Measurements from ENCODE around the gene DCP1A. TPM values are rescaled to one million over a fixed set of nuclear protein-coding genes. Genes with fewer than 3 reads are reported as not detected.

Gene DCP1A
- polyA plus RNA-seq, 1 experiment = 34.0 TPM

DNA sequence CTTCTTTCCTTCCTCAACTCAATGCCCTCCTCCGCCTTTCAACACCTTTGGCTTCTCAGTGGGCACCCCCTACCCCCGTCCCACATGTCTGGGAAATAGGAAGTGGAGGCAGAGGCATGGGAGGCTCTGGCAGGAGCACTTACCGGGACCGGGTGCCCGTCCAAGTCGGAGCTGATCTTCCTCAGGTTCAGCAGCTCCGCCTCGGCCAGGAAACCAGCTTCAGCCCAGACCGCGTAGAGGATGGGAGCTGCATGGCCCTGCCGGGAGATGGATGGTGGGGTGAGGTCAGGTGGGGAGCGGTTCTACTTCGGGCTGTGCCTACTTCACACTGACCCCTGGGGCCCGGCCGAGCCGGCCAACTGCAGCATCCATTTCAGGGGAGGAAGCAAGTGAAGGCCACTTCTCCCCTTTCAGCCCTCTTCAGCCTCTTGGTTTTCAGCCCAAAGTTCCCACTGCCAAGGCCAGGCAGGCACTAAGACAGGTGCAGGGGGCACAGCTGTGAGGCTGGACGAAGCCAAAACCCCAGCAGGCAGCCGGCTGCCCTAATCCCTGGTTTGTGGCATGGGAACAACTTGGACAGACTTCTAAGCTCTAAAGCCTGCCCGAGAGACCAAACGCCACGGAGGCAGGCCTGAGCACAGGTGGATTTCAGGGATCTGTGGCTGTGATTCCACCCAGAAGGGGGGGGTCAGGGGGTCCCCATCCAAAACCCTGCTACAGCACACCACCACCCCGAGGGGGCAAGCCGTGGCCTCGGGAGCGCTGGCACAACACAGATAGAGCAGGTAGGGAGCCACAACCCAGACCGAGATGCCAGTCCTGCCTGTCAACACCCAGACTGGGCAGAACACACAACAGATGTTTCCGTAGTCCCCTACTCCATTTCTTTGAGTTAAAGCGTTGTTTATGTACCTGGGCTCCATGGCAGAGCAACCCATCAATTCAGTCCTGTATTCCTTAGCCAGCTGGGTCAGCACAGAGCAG, 106.1 kb downstream of the DCP1A start:
- Histone ChIP-seq H3K27me3 (ENCODE audit: control insufficient read depth, insufficient read depth, low read length) (no peaks in the 10 kb centered on the region), H3K4me3 (ENCODE audit: low read depth, low read length) (no peak overlapping the region), H3K36me3 (ENCODE audit: control insufficient read depth, insufficient read depth, low read length) (peaks cover 39% of the 10 kb centered on the region)
- TF ChIP-seq, protein P1, sequence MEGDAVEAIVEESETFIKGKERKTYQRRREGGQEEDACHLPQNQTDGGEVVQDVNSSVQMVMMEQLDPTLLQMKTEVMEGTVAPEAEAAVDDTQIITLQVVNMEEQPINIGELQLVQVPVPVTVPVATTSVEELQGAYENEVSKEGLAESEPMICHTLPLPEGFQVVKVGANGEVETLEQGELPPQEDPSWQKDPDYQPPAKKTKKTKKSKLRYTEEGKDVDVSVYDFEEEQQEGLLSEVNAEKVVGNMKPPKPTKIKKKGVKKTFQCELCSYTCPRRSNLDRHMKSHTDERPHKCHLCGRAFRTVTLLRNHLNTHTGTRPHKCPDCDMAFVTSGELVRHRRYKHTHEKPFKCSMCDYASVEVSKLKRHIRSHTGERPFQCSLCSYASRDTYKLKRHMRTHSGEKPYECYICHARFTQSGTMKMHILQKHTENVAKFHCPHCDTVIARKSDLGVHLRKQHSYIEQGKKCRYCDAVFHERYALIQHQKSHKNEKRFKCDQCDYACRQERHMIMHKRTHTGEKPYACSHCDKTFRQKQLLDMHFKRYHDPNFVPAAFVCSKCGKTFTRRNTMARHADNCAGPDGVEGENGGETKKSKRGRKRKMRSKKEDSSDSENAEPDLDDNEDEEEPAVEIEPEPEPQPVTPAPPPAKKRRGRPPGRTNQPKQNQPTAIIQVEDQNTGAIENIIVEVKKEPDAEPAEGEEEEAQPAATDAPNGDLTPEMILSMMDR (IDR thresholded peaks at IDR 0.05; ENCODE audit: insufficient read depth, low read depth, low read length) = no peak
- POLR2A ChIA-PET = no interaction called here
- no peak for DNase-seq (ENCODE audit: low read depth)
- CTCF ChIA-PET = interaction anchor here (1.0 to 1.1 kb wide), 2 partner anchors 10 to 45 kb away, joined by 3 read pairs; no protein-coding TSS in a partner anchor

DNA sequence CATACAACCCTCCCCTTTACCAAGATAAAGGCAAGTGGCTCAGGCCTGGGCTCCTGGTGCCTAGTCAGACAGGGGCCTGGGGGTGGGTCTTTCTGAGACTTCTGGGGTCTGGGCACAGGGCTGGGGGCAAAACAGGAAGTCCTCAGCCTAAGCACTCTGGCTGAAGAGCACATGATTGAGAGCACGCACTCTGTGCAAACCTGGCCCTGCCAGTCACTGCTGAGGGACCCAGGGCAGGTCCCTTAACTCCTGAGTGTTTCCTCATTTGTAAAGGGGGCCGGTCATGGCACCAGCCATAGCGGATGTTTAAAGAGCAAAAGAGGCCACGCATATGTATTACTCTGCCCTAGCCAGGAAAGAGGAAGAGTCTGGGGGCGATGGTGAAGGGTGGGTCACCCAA, 107.5 kb downstream of the DCP1A start:
- no peaks in the 10 kb centered on the region for H3K27me3 ChIP-seq (ENCODE audit: control insufficient read depth, insufficient read depth, low read length)
- TF ChIP-seq, protein P1 (IDR thresholded peaks at IDR 0.05; ENCODE audit: insufficient read depth, low read depth, low read length) = no peak
- ChIA-PET POLR2A (no interaction called here), CTCF (interaction anchor here (1.5 kb wide), 1 partner anchor 44 kb away, joined by 4 read pairs; no protein-coding TSS in a partner anchor)
- H3K4me3 ChIP-seq (ENCODE audit: low read depth, low read length) = no peak overlapping the region
- DNase-seq (ENCODE audit: low read depth) = no peak
- H3K36me3 ChIP-seq (ENCODE audit: control insufficient read depth, insufficient read depth, low read length) = peaks cover 49% of the 10 kb centered on the region

DNA sequence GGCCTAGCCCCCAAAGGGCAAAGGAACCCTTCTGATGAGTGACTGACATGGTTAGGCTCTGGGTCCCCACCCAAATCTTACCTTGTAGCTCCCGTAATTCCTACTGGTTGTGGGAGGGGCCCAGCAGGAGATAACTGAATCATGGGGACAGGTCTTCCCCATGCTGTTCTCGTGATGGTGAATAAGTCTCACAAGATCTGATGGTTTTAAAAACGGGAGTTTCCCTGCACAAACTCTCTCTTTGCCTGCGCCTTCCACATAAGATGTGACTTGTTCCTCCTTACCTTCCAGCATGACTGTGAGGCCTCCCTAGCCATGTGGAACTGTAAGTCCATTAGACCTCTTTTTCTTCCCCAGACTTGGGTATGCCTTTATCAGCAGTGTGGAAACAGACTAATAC, 108.5 kb downstream of the DCP1A start:
- CTCF ChIA-PET = interaction anchor here (1.5 kb wide), 1 partner anchor 43 kb away, joined by 4 read pairs; no protein-coding TSS in a partner anchor
- H3K4me3 ChIP-seq (ENCODE audit: low read depth, low read length) = no peak overlapping the region
- TF ChIP-seq, protein P1 (IDR thresholded peaks at IDR 0.05; ENCODE audit: insufficient read depth, low read depth, low read length) = no peak
- no peaks in the 10 kb centered on the region for H3K27me3 ChIP-seq (ENCODE audit: control insufficient read depth, insufficient read depth, low read length)
- DNase-seq (ENCODE audit: low read depth) = no peak
- peaks cover 58% of the 10 kb centered on the region for H3K36me3 ChIP-seq (ENCODE audit: control insufficient read depth, insufficient read depth, low read length)
- POLR2A ChIA-PET = no interaction called here

DNA sequence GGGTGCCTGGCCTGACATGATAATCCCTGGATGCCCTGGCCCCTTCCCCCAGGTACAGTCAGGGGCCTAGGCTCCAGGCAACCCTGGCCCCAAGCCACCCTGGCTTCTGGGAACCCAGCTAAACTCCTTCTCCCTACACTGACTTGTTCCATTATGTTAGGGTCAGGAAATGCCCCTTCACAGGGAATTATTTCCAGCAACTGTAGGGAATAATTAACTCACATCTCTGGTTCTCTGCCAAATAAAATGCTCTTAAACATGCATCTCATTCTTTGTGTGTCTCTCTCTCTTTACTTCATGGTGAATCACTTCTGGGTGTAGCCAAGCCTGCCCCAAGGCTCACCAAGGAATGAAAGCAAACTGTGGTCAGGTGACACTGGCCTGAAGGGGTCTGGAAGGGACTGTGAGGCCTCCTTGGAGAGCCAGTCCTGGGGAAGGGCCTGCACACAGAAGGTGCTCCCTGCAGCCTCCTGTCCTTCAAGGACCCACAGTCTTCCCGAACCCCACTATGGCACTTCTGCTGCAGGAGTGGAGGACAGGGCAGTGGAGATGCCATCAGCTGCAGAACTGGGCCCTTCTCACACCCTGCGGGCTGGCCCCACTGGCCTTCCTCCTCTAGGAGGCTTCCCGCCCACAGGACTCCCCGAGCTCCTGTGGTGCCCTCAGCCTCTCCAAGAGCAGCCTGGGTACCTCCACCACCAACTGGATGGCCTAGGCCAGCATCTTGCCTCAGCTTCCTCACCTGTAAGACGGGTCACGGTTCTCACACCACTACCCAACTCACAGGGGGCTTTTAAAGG, 109.1 kb downstream of the DCP1A start:
- peak; percentile 94 for DNase-seq (ENCODE audit: low read depth)
- Histone ChIP-seq H3K27me3 (ENCODE audit: control insufficient read depth, insufficient read depth, low read length) (no peaks in the 10 kb centered on the region), H3K4me3 (ENCODE audit: low read depth, low read length) (no peak overlapping the region), H3K36me3 (ENCODE audit: control insufficient read depth, insufficient read depth, low read length) (peaks cover 63% of the 10 kb centered on the region)
- ChIA-PET CTCF (interaction anchor here (1.5 kb wide), 1 partner anchor 42 kb away, joined by 4 read pairs; no protein-coding TSS in a partner anchor), POLR2A (no interaction called here)
- TF ChIP-seq, protein P1 (IDR thresholded peaks at IDR 0.05; ENCODE audit: insufficient read depth, low read depth, low read length) = no peak
